SK-N-SH (cell line): ENCODE data around the gene CCNL2. TPM values are rescaled to one million over a fixed set of nuclear protein-coding genes. Genes with fewer than 3 reads are reported as not detected.

Experiments
- CTCF ChIA-PET: fragments of 300-600, 350-600 bp; formaldehyde crosslinking; extraction: SDS; loops from one replicate; lab custom pipeline; 2021; lab: Yijun Ruan, JAX
- POLR2A ChIA-PET: fragments of 350-600 bp; sonication (Branson Sonifier 250); formaldehyde crosslinking; extraction: SDS; loops from one replicate; lab custom pipeline; 2020; ENCODE audit warnings: antibody characterized with exemption, inconsistent platforms; lab: Yijun Ruan, JAX
- DNase-seq: peaks from one replicate; pipeline ENCODE4 v3.0.0; 2012
- H2AFZ ChIP-seq: fragments of 200-600 bp; sonication (generic); 2 replicates; pipeline ENCODE4 v1.8.1; 2016; ENCODE audit warnings: antibody characterized with exemption, mild to moderate bottlenecking, low read depth
- H3F3A ChIP-seq: fragments of 200-600 bp; sonication (generic); replicated peaks from 2 replicates; pipeline ENCODE3; 2016; ENCODE audit warnings: antibody characterized with exemption, mild to moderate bottlenecking; ENCODE audit not compliant: insufficient read depth
- H3K27ac ChIP-seq, 2 experiments: fragments of 200-500 bp in 1 of 2; fragments of 200-600 bp in 1 of 2; sonication (Bioruptor generic) in 1 of 2; sonication (generic), shearing (Covaris generic) in 1 of 2; 2 replicates each; pipeline versions ENCODE4 v1.5.1 to v1.6.1; 2014 to 2016; ENCODE audit warnings: low read depth in 2 of 2, inconsistent platforms in 1 of 2, low read length in 1 of 2, mild to moderate bottlenecking in 1 of 2, mixed read lengths in 1 of 2
- H3K27me3 ChIP-seq: fragments of 200-600 bp; sonication (generic), shearing (Covaris generic); 2 replicates; pipeline ENCODE4 v1.6.1; 2016; ENCODE audit warnings: mixed run types; ENCODE audit not compliant: insufficient read depth
- H3K36me3 ChIP-seq, 2 experiments: fragments of 200-500 bp in 1 of 2; fragments of 200-600 bp in 1 of 2; sonication (Bioruptor generic) in 1 of 2; sonication (generic) in 1 of 2; replicated peaks in 1 of 2; 2 replicates each; pipeline versions ENCODE3 to v1.5.1; 2014 to 2016; ENCODE audit warnings: low read length in 1 of 2, mild to moderate bottlenecking in 1 of 2; ENCODE audit not compliant: insufficient read depth in 2 of 2, control insufficient read depth in 1 of 2
- H3K4me1 ChIP-seq, 2 experiments: fragments of 200-500 bp in 1 of 2; fragments of 200-600 bp in 1 of 2; sonication (Bioruptor generic) in 1 of 2; sonication (generic), shearing (Covaris generic) in 1 of 2; 2 replicates each; pipeline versions ENCODE4 v1.5.1 to v1.6.1; 2014 to 2016; ENCODE audit warnings: low read depth in 1 of 2, low read length in 1 of 2, mixed run types in 1 of 2; ENCODE audit not compliant: insufficient read depth in 2 of 2, control insufficient read depth in 1 of 2
- H3K4me2 ChIP-seq: fragments of 200-600 bp; sonication (generic), shearing (Covaris generic); 2 replicates; pipeline ENCODE4 v1.6.1; 2017; ENCODE audit warnings: mixed run types
- H3K4me3 ChIP-seq, 2 experiments: fragments of 200-500 bp in 1 of 2; fragments of 200-600 bp in 1 of 2; sonication (Bioruptor generic) in 1 of 2; sonication (generic), shearing (Covaris generic) in 1 of 2; 2 replicates each; pipeline versions ENCODE4 v1.5.1 to v1.8.1; 2014 to 2016; ENCODE audit warnings: low read depth in 2 of 2, inconsistent platforms in 1 of 2, low read length in 1 of 2, mild to moderate bottlenecking in 1 of 2, mixed read lengths in 1 of 2, moderate library complexity in 1 of 2
- H3K79me2 ChIP-seq: fragments of 200-600 bp; sonication (generic); 2 replicates; pipeline ENCODE4 v1.8.1; 2017; ENCODE audit warnings: mild to moderate bottlenecking; ENCODE audit not compliant: insufficient read depth
- H3K9ac ChIP-seq: fragments of 200-600 bp; sonication (generic); 2 replicates; pipeline ENCODE4 v1.6.1; 2017; ENCODE audit warnings: mixed run types
- H3K9me2 ChIP-seq: fragments of 200-600 bp; sonication (generic); 2 replicates; pipeline ENCODE4 v1.6.1; 2017; ENCODE audit warnings: mixed run types
- H3K9me3 ChIP-seq: fragments of 200-600 bp; sonication (generic); 2 replicates; pipeline ENCODE4 v1.6.1; 2017; ENCODE audit warnings: mixed run types, mild to moderate bottlenecking, moderate library complexity
- H4K20me1 ChIP-seq: fragments of 200-600 bp; sonication (generic); 2 replicates; pipeline ENCODE4 v1.6.1; 2017; ENCODE audit warnings: mild to moderate bottlenecking, mixed run types; ENCODE audit not compliant: insufficient read depth
- CHD2 ChIP-seq: fragments of 150-350 bp; IDR thresholded peaks from 2 replicates; pipeline ENCODE4 v1.6.1; 2018; ENCODE audit warnings: low read length; ENCODE audit not compliant: partially characterized antibody
- EP300 ChIP-seq, 2 experiments: IDR thresholded peaks; 2 replicates each; pipeline versions ENCODE4 v1.4.0 to v1.6.1; 2012; ENCODE audit warnings: borderline replicate concordance in 1 of 2, low read depth in 1 of 2, low read length in 1 of 2
- FOXJ3 ChIP-seq: sonication (generic); formaldehyde crosslinking; IDR thresholded peaks from 2 replicates; pipeline ENCODE4 v1.5.1; 2020; ENCODE audit warnings: mild to moderate bottlenecking, missing genetic modification reagents
- FOXM1 ChIP-seq: IDR thresholded peaks from 2 replicates; pipeline ENCODE4 v1.4.0; 2012; ENCODE audit warnings: low read depth, mild to moderate bottlenecking
- GATA2 ChIP-seq: sonication (generic); formaldehyde crosslinking; IDR thresholded peaks from 2 replicates; pipeline ENCODE4 v1.5.0; 2020; ENCODE audit warnings: mild to moderate bottlenecking, missing genetic modification reagents
- REST ChIP-seq: IDR thresholded peaks from 2 replicates; pipeline ENCODE4 v1.6.1; 2012; ENCODE audit warnings: mild to moderate bottlenecking, low read depth, low read length, moderate library complexity
- SMC3 ChIP-seq: IDR thresholded peaks from 2 replicates; pipeline ENCODE4 v1.6.1; 2012; ENCODE audit warnings: low read depth, low read length, improper control_type of control experiment
- TAF1 ChIP-seq: IDR thresholded peaks from 2 replicates; pipeline ENCODE4 v1.6.1; 2012; ENCODE audit warnings: low read depth, mild to moderate bottlenecking, low read length, moderate library complexity, borderline replicate concordance
- YY1 ChIP-seq: IDR thresholded peaks from 2 replicates; pipeline ENCODE4 v1.4.0; 2012; ENCODE audit warnings: low read depth, mild to moderate bottlenecking
- WGBS: methylation state at CpG from one replicate; pipeline ENCODE4 v1.1.6; 2017; ENCODE audit warnings: low lambda C conversion rate; 5-methylcytosine and 5-hydroxymethylcytosine counted together
- polyA plus RNA-seq, 3 experiments: library from polyadenylated mRNA; depleted of rRNA; stranded (reverse); fragments of >200 nt; gene quantifications; 2 replicates each; pipeline ENCODE4 v1.2.3, GENCODE V29; 2012
- TF ChIP-seq, protein P1 (sequence below): fragments of 150-350 bp; IDR thresholded peaks from 2 replicates; pipeline ENCODE4 v1.6.1; 2017; ENCODE audit warnings: antibody characterized with exemption, low read length, low read depth, borderline replicate concordance

The CCNL2 gene
- polyA plus RNA-seq, 1 of the 3 experiments (the other 2 are of a cell fraction) = 362 TPM

DNA sequence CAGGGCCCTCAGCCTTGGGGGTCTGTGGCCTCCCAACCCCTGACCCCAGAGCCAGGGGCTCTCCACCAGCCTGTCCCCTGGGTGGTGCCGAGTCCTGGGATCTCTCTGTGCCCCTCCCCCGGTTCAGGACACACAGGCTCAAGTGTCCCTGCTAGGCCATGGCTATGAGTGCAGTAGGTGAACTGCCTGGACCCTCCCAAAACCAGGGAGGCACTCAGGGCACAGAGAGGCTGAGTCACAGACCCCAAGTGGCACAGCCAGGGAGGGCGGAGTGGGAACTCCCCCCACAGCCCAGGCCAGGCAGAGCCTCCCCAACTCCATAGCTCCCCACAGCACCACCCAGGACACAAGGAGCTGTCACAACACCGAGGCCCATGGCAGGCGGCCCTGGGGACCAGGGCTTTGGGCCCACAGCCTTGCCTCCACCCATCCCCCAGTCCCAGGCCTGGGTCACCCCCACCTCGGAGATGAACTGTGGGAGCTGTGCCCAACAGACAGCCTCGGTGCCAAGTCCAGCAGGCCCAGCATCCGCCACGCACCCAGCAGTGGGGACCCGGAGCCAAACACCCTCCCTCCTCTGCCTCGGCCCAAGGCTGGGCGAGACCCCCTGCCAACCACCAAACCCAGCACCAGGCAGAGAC is 53.2 kb downstream of the CCNL2 start:
- no peak for DNase-seq
- Histone ChIP-seq H3K4me1 (peaks cover 0 to 19% of the 10 kb centered on the region in 2 experiments; a peak in 1 of 4 replicates), H3K9ac (no peak overlapping the region), H3K36me3 (no peaks in the 10 kb centered on the region), H4K20me1 (peaks cover 46% of the 10 kb centered on the region), H3K27me3 (no peaks in the 10 kb centered on the region), H3K4me3 (no peak overlapping the region), H3K79me2 (peaks cover 47% of the 10 kb centered on the region), H3K27ac (no peak overlapping the region), H2AFZ (no peak overlapping the region), H3K9me3 (no peaks in the 10 kb centered on the region), H3K9me2 (no peaks in the 10 kb centered on the region)
- CTCF ChIA-PET = interaction anchor here (0.7 to 4.8 kb wide), 5 partner anchors 9 to 223 kb away, joined by 3 to 34 read pairs (median 3); no protein-coding TSS in a partner anchor
- POLR2A ChIA-PET = interaction anchor here (1.1 kb wide), 1 partner anchor 68 kb away, joined by 3 read pairs; no protein-coding TSS in a partner anchor
- no peak for TF ChIP-seq TAF1
- no peak for TF ChIP-seq FOXJ3 (CRISPR knock-in tag)
- TF ChIP-seq, all 33 proteins: peak for 0
- WGBS = no CpG with 5 or more reads among the region's 12 CpGs
- no peaks in the 10 kb centered on the region for H3F3A ChIP-seq
- H3K4me2 ChIP-seq = no peak overlapping the region

DNA sequence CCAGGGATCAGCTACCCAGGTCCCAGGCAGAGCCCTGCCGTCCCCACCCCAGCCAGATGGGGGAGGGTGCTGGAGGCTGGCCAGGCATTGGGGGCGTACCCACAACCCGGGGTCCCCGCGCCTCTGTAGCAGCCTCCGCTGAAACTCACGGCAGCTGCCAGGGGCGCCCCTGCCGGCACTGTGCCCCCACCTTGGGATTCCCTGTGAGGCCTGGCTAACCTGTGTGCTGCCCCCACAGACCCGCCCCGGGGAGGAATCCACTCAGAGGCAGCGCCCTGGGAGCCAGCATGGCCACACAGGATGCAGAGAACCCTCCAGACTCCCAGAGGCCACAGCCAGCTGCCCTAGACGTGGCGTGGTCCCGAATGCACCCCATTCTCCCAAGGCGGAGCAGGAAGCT is 53.8 kb downstream of the CCNL2 start:
- ChIA-PET CTCF (interaction anchor here (0.7 to 4.8 kb wide), 6 partner anchors 9 to 33 kb away, joined by 3 to 34 read pairs (median 8); no protein-coding TSS in a partner anchor), POLR2A (no interaction called here)
- H3K79me2 ChIP-seq = peaks cover 47% of the 10 kb centered on the region
- no peak overlapping the region for H2AFZ ChIP-seq
- H3K9ac ChIP-seq = no peak overlapping the region
- H3K27ac ChIP-seq = no peak overlapping the region
- peaks cover 50% of the 10 kb centered on the region for H4K20me1 ChIP-seq
- H3K27me3 ChIP-seq = no peaks in the 10 kb centered on the region
- no peaks in the 10 kb centered on the region for H3F3A ChIP-seq
- no peaks in the 10 kb centered on the region for H3K9me3 ChIP-seq
- TF ChIP-seq GATA2 (CRISPR knock-in tag) (no peak), EP300 (IDR thresholded peaks at IDR 0.05; ENCODE audit: borderline replicate concordance in 1 of 2, low read depth in 1 of 2, low read length in 1 of 2) (no peak), REST (no peak), FOXM1 (no peak), CHD2 (no peak), SMC3 (no peak), YY1 (no peak)
- TF ChIP-seq, protein P1, sequence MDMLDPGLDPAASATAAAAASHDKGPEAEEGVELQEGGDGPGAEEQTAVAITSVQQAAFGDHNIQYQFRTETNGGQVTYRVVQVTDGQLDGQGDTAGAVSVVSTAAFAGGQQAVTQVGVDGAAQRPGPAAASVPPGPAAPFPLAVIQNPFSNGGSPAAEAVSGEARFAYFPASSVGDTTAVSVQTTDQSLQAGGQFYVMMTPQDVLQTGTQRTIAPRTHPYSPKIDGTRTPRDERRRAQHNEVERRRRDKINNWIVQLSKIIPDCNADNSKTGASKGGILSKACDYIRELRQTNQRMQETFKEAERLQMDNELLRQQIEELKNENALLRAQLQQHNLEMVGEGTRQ = no peak
- no CpG with 5 or more reads among the region's 16 CpGs for WGBS
- DNase-seq = no peak
- no peaks in the 10 kb centered on the region for H3K9me2 ChIP-seq
- no peaks in the 10 kb centered on the region for H3K36me3 ChIP-seq
- no peak overlapping the region; the same call in 1 of the 2 replicates for H3K4me2 ChIP-seq
- no peak overlapping the region for H3K4me3 ChIP-seq
- peaks cover 0 to 19% of the 10 kb centered on the region in 2 experiments; a peak in 1 of 4 replicates for H3K4me1 ChIP-seq
